HG03342 (cell line): ENCODE results near the gene DAPL1.
"Not testable (repeated sequence)": the region's sequence is repeated elsewhere in the genome, so short reads cannot be mapped to it uniquely, and the experiment has no call there.

ENCODE experiments used
- ATAC-seq: cut with Tn5 transposase; IDR thresholded peaks from one replicate; pipeline ENCODE4 v1.9.1; 2021; ENCODE audit warnings: mild to moderate bottlenecking, moderate library complexity; ENCODE audit not compliant: unreplicated experiment

The DAPL1 gene

GRCh38 chr2:158817588-158817987 lies 22.5 kb downstream of the DAPL1 start:
- ATAC-seq, result no peak

- no peak for ATAC-seq
Observed at GRCh38 chr2:158818511-158818910, 23.4 kb downstream of the DAPL1 start.

DNA sequence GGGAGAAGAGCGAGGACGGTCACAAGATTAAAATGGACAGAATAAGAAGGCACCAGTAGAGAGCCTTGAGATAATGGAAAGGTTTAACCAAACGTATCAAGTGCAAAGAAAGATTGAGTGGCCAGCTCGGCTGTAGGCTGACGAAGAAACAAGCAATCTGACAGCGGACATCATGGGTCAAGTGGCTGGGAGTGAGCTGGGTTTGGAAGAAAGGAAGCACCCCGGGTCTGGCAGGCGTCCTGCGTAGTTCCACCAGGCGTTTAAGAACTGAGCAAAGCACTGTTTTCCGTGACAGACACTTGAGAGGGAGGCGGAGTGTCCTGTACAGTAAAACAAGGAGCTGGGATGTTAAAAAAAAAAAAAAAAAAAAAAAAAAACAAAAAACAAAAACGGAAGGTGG lies 27.1 kb downstream of the DAPL1 start:
- no peak for ATAC-seq

DNA sequence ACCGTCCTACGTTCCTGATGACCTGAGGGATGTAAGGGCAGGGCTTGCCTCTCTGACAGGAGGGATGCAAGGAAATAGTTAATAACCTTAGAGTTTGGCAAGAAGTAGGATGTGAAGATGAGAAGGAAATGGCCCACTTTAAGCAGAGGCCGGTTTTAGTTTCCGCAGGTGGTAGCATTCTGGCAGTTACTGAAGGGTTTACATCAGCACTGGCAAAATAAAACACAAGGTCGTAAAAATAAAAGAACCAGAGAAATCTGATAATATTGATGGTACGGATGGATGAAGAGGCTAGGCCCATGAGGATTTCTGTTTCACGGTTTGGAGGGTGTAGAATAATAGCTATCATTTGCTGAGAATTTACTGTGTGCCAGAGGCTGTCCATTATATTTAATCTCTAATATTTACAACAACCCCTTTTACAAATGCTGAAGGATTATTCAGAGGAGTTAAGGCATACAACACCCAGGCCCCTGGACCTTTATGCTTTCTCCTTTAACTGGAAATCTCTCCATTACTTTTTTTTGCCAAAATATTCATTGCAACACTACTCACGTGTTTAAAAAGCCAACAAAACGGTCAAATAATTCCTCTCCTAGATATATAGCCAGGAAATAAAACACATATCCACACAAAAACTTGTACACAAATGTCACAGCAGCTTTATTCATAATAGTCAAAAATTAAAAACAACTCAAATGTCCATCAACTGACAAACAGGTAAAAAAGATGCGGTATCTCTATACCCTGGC lies 28.5 kb downstream of the DAPL1 start:
- no peak for ATAC-seq

GRCh38 chr2:158825021-158825420 lies 29.9 kb downstream of the DAPL1 start:
- ATAC-seq, result no peak

DNA sequence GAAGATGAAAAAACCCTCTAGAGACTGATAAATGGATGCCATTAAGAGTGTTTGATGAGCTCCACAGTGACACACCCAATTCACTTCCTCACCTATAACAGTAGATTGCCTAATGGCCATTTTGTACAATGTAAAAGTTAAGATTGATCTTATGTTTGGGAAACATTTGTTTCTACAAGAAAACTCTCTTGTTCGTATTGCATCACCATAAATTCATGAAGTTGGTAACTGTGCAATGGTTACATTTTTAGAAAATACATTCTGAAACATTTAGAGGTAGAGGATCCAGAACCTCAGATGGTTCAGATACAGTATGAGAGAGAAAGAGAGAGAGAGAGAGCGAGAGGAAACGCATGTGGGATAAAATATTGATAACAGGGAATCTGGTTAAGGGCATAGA lies 31.8 kb downstream of the DAPL1 start:
- no peak for ATAC-seq

- no peak for ATAC-seq
Observed at GRCh38 chr2:158828378-158829164, 33.5 kb downstream of the DAPL1 start.

GRCh38 chr2:158829167-158829566 lies 34.0 kb downstream of the DAPL1 start:
- no peak for ATAC-seq

- no peak for ATAC-seq
Observed at GRCh38 chr2:158830201-158830600, 35.1 kb downstream of the DAPL1 start.

DNA sequence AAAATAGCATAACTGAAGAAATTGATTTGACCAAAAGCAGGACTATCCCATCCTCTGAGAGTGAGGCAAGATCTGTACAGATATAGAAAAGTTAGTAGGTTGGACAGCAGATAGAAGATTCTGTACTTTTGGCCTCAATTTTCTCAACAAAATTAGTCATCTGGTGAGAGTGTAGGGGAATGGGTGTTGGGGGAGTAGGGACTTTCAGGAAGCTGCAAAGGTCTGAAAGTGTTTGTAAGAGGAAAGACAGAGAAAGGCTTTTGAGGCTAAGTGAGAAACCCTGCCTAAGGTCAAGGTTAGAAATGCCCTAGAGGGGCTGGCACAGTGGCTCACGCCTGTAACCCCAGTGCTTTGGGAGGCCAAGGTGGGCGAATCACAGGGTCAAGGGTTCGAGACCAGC lies 40.3 kb downstream of the DAPL1 start:
- no peak for ATAC-seq

GRCh38 chr2:158837645-158838044 lies 42.5 kb downstream of the DAPL1 start:
- ATAC-seq, result no peak

GRCh38 chr2:158841850-158842249 lies 46.7 kb downstream of the DAPL1 start:
- ATAC-seq, result no peak

DNA sequence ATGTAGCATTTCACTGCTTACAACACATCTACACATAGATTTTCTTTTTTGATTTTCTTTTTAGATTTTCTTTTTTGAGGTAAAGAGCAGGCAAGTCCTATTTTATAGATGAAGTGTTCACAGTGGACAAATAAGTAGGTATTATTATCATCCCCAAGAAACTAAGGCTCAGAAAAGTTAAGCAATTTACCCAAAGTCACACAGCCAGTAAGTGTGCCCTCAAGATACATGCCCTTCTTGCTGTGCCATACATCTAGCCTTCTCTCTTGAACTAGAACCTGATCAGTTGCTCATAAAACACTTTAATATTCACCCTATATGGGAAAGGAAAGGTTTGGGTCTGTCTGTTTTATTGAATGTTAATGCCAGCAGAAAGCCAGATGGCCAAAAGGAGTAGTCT lies 50.3 kb downstream of the DAPL1 start:
- ATAC-seq, result no peak

DNA sequence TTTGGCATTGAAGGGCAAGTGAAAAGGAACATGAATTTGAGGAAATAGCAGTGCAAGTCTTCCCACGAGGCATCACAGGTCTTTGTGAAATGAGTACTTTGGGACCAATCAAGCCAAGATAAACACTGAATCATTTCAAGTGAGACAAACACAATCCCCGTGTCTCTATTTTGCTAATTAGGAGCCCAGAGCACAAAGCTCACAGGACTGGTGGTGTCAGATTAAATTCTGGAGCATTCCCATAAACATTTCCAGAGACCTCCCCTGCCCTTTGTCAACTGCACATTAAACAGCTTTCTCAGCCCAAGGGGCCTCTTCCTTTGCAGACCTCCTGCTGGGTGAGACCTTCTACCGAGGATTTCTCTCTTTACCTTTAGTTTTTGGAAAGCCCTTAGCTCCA lies 50.7 kb downstream of the DAPL1 start:
- no peak for ATAC-seq

GRCh38 chr2:158847526-158847925 lies 52.4 kb downstream of the DAPL1 start:
- not testable (repeated sequence) for ATAC-seq

DNA sequence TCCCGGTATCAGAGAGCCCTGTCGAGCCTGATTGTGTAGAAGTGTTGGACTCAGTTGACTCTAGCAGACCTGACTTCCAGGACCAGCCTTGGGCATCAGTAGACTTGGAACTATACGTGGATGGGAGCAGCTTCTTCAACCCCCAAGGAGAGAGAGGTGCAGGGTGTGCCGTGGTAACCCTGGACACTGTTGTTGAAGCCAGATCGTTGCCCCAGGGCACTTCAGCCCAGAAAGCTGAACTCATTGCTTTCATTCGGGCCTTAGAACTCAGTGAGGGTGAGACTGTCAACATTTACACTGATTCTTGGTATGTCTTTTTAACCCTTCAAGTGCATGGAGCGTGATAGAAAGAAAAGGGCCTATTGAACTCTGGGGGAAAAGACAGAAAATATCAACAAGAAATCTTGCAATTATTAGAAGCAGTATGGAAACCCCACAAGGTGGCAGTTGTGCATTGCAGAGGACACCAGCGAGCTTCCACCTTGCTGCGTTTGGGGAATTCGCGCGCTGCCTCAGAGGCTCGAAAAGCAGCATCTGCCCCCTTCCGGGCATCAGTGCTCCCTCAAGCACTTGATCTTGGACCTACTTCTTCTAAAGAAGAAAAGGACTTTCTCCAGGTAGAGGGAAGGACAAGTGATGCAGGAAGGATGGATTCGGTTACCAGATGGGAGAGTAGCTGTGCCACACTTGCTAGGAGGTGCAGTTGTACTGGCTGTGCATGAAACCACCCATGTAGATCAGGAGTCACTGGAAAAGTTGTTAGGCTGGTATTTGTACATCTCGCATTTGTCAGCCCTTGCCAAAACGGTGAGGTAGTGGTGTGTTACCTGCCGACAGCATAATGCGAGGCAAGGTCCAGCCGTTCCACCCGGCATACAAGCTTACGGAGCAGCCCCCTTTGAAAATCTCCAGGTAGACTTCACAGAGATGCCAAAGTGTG lies 53.2 kb downstream of the DAPL1 start:
- not testable (repeated sequence) for ATAC-seq

- not testable (repeated sequence) for ATAC-seq
Observed at GRCh38 chr2:158860179-158860578, 65.1 kb downstream of the DAPL1 start.

- not testable (repeated sequence) for ATAC-seq
Observed at GRCh38 chr2:158861626-158862025, 66.5 kb downstream of the DAPL1 start.

GRCh38 chr2:158865469-158865868 lies 70.4 kb downstream of the DAPL1 start:
- ATAC-seq, result not testable (repeated sequence)
